Measurements from ENCODE around the gene STK4.
A peak's percentile ranks its signal among the peaks of the same experiment; 100 is the strongest.
"Not testable (repeated sequence)": the region's sequence is repeated elsewhere in the genome, so short reads cannot be mapped to it uniquely, and the experiment has no call there.

STK4 gene

GRCh38 chr20:45053430-45054351, 87.4 kb downstream of the STK4 start:
- DNase-seq (ENCODE audit: low read depth in 2 of 2): no peak

- no peak for DNase-seq (ENCODE audit: low read depth in 2 of 2)
Measured at GRCh38 chr20:45055056-45055455, 88.7 kb downstream of the STK4 start.

GRCh38 chr20:45056473-45057173, 90.3 kb downstream of the STK4 start:
- DNase-seq (ENCODE audit: low read depth in 2 of 2): no peak

- no peak for DNase-seq (ENCODE audit: low read depth in 2 of 2)
Measured at GRCh38 chr20:45058168-45058850, 92.0 kb downstream of the STK4 start.

GRCh38 chr20:45059022-45059728, 92.9 kb downstream of the STK4 start:
- no peak for DNase-seq (ENCODE audit: low read depth in 2 of 2)

GRCh38 chr20:45060294-45060693, 94.0 kb downstream of the STK4 start:
- no peak for DNase-seq (ENCODE audit: low read depth in 2 of 2)

GRCh38 chr20:45061244-45061643, 94.9 kb downstream of the STK4 start:
- no peak for DNase-seq (ENCODE audit: low read depth in 2 of 2)

GRCh38 chr20:45063107-45063506, 96.8 kb downstream of the STK4 start:
- not testable (repeated sequence) for DNase-seq (ENCODE audit: low read depth in 2 of 2)

- DNase-seq (ENCODE audit: low read depth in 2 of 2): no peak
Measured at GRCh38 chr20:45064812-45065211, 98.5 kb downstream of the STK4 start.

GRCh38 chr20:45066372-45066771, 100.1 kb downstream of the STK4 start:
- no peak for DNase-seq (ENCODE audit: low read depth in 2 of 2)

- no peak for DNase-seq (ENCODE audit: low read depth in 2 of 2)
Measured at GRCh38 chr20:45067087-45067486, 100.8 kb downstream of the STK4 start.

GRCh38 chr20:45067558-45067957, 101.2 kb downstream of the STK4 start:
- peak in 1 of 2 experiments; percentile 10 for DNase-seq (ENCODE audit: low read depth in 2 of 2)

- DNase-seq (ENCODE audit: low read depth in 2 of 2): no peak
Measured at GRCh38 chr20:45069261-45069660, 102.9 kb downstream of the STK4 start.

- no peak for DNase-seq (ENCODE audit: low read depth in 2 of 2)
Measured at GRCh38 chr20:45070932-45071632, 104.8 kb downstream of the STK4 start.

GRCh38 chr20:45072066-45072465, 105.8 kb downstream of the STK4 start:
- no peak for DNase-seq (ENCODE audit: low read depth in 2 of 2)

- no peak for DNase-seq (ENCODE audit: low read depth in 2 of 2)
Measured at GRCh38 chr20:45073221-45073620, 106.9 kb downstream of the STK4 start.

GRCh38 chr20:45077559-45077958, 111.2 kb downstream of the STK4 start:
- no peak for DNase-seq (ENCODE audit: low read depth in 2 of 2)

GRCh38 chr20:45080867-45081624, 114.7 kb downstream of the STK4 start:
- DNase-seq (ENCODE audit: low read depth in 2 of 2): no peak

GRCh38 chr20:45082468-45082867, 116.2 kb downstream of the STK4 start:
- DNase-seq (ENCODE audit: low read depth in 2 of 2): no peak

GRCh38 chr20:45083127-45083526, 116.8 kb downstream of the STK4 start:
- no peak for DNase-seq (ENCODE audit: low read depth in 2 of 2)

All from fibroblast of skin of left quadriceps (primary cell).